GM21786 (cell line): Measurements from ENCODE around the gene DHX36.

Experiments used
- ATAC-seq: cut with Tn5 transposase; IDR thresholded peaks from one replicate; pipeline ENCODE4 v1.9.1; 2021; ENCODE audit not compliant: unreplicated experiment

Gene DHX36

GRCh38 chr3:154294016-154294415, 30.3 kb downstream of the DHX36 start:
- ATAC-seq: no peak

GRCh38 chr3:154290187-154290586, 34.1 kb downstream of the DHX36 start:
- ATAC-seq: no peak

GRCh38 chr3:154285221-154285620, 39.1 kb downstream of the DHX36 start:
- ATAC-seq: no peak

- no peak for ATAC-seq
Observed at GRCh38 chr3:154280161-154280560, 44.1 kb downstream of the DHX36 start.

DNA sequence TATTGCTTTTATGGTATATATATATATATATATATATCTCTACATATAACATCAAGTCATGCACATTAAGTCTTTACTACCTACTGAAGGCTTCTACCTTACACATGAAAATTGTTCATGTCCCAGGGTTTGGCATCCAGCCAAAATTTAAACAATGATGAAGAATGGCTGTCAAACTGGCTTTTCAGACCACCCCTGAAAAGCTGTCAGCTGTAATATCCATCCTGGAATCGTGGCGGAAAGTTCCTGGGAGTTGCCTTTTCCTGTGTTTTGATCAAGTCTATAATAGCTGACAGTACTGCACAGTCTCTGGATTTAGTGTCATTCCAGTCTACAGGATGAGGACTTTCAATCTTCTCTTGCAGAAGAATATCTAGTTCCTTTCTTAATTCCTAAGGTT, 48.3 kb downstream of the DHX36 start:
- ATAC-seq: no peak

DNA sequence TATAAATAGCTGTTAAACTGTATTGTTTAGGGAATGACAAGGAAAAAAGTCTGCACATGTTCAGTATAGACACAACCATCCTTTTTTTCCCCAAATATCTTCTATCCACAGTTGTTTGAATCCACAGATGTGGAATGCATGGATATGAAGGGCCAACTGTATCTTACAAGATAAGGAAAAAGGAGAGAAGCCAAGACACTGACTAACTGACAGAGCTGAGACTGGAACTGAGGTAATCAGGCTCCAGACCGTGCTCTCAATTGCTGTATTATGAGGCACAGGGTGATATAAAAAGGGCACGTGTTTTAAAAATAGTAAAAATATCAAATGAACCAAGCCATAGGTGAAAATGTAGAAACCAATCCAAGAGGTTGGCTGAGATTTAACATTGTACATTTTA, 49.0 kb downstream of the DHX36 start:
- ATAC-seq: no peak

DNA sequence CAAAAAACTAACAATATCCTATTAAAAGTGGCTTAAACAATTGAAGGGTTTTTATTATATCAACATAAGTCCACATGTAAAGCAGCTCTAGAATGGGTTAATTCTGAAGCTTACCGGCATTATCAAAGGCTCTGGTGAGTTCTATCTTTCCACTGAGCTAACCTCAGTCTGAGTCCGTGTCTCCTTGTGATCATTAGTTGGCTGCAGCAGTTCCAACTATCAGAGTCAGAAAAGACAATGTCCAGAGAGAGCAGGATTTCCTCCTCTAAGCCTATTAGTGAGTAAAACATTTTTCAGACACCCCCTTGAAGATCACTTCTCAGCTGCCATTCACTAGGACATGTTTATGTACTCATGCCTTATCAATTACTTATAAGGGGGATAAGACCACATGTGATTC, 49.9 kb downstream of the DHX36 start:
- no peak for ATAC-seq

DNA sequence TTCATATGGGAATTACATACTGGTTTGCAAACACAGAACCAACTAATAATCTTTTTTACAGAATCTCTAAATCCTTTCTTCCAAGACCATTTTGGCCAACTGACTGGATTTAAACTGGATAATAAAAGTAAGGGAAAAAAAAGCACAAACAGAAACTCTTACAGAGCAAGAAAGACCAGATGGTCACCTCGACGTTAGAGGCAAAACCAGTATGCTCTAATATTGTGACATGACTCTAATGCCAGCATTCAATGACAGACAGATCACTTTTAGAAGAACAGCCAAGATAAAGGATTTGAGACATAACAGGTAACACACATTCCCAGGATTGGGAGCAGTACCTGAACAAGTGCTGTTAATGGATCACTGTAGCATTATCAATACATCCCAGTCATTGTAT, 50.9 kb downstream of the DHX36 start:
- ATAC-seq: no peak

GRCh38 chr3:154254527-154254926, 69.8 kb downstream of the DHX36 start:
- no peak for ATAC-seq

DNA sequence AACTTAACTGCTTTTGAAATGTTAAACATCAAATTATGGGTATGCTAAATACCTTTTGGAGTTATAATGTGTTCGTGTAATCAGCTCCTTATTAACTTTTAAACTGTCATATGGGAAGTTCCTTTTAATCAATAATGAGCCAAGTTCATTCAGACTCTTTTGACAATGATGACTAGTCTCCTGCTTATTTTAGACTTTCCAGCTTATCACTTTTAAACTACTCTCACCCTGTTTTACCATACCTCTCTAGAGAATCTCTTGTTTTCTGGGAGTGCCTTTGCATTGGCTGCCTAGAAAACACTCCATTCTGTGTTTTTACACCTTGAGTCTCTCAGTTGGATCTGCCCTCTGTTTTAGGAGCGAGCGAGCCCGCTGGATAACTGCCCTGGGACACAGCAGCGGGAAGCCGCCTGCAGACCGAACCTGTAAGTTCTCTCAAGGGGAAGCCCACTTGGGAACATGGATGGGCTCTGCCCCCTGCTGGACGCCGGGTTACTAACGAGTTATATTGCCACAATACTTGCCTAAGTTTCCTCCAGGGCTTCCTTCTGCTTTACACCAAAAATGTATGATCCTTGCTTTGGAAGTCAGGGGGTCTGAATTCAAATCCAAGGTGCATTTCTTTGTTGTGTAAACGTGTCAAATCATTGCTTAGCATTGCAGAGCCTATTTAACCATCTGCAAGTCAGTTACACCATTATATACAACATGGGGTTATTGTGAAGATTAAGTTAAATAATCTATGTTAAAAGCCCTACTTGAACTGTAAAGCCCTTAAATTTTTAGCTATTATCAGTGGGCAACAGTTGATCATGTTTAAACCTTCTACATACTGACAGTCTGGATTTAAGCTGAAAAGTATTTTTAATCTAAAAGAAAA, 71.3 kb downstream of the DHX36 start:
- peak; percentile 99 for ATAC-seq

GRCh38 chr3:154251610-154252009, 72.7 kb downstream of the DHX36 start:
- no peak for ATAC-seq

- no peak for ATAC-seq
Observed at GRCh38 chr3:154250291-154250690, 74.0 kb downstream of the DHX36 start.

- ATAC-seq: no peak
Observed at GRCh38 chr3:154247806-154248415, 76.4 kb downstream of the DHX36 start.

GRCh38 chr3:154244644-154245043, 79.6 kb downstream of the DHX36 start:
- ATAC-seq: no peak

DNA sequence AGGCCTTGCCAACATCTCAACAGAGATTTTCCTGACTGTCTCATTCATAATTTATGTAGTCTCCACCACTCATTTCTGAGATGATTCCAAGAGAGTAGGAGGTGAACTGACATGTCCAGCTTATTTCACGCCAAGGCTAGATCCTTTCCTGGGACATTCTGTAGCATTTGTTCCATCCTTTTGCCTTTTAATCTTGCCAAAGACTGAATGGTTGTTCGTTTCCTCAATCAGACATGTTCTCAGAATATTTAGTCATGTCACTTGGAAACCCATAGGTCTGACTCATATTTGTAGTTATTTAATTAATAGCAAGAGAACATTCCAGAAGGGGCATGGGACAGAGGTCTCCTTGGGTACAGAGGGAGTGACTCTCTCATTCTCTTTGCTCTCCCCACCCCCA, 80.9 kb downstream of the DHX36 start:
- no peak for ATAC-seq

DNA sequence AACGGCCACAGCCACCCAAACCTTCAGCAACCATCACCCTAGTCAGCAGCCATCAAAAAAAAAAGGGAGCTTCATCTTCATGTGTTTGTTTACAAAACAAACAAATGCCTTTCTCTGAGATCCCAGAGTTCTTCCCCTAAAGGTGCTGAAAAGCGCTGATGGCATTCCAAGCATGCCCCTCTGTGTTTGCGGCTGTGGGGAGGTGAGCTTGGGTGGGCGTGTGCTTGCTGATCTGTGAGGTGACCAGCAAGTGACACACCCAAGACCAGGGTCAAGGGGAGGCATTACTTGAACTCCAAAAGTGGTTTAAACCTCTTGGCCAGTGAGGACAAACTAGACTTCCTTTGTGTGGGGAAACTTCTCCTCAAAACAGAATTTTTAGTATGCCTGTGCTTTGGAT, 81.5 kb downstream of the DHX36 start:
- ATAC-seq: no peak

- no peak for ATAC-seq
Observed at GRCh38 chr3:154241496-154241895, 82.8 kb downstream of the DHX36 start.

DNA sequence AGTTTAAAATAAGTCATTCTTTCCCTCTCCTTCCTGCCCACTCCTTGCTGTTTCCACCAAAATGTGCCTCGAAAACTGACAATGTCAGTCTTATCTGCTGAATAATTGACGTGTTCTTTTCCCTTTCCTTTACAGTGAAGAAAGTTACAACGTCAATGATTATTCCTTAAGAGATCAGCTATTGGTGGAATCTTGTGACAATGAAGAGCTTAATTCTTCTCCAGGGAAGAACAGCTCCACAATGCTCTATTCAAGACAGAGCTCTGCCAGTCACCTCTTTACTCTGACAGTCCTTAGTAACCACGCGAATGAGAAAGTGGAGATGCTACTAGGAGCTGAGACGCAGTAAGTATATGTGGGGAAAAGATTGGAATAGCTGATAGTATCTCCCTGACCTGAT, 84.1 kb downstream of the DHX36 start:
- ATAC-seq: no peak

DNA sequence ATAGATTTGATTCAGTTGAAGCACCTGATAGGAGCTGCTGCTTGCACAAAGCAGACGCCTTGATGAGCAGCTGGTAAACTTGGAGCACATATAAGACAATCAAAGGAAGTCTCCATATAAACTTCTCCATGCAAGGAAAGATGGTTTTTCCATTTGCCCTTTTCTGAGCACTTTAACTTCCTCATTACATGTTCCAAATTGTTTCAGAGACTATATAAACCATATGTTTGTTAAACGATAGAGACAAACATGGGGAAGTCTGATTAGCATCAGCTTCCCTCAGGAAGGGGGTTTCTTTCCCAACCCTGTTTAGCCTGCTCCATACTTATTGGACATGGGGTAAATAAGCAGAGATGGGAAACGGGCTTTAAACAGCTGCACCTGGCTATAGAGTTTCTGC, 88.0 kb downstream of the DHX36 start:
- no peak for ATAC-seq

DNA sequence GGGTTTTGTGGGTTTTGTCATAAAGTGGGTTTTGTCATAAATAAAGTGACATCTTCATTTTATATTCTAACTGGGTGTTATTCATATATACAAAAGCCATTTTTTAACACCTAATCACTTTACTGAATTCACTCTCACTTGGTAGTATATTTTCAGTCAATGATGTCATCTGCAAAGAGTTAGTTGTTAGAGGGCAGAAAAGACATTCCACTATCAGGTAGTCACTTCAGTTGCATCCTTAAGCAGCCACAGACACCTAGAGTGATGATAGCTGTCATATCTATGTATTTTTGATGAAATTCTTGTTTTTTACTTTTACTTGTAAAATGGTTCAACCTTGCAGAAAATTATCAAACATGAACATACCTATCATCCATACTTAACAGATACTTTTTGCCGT, 89.0 kb downstream of the DHX36 start:
- no peak for ATAC-seq

GRCh38 chr3:154229217-154229590, 95.1 kb downstream of the DHX36 start:
- no peak for ATAC-seq

DNA sequence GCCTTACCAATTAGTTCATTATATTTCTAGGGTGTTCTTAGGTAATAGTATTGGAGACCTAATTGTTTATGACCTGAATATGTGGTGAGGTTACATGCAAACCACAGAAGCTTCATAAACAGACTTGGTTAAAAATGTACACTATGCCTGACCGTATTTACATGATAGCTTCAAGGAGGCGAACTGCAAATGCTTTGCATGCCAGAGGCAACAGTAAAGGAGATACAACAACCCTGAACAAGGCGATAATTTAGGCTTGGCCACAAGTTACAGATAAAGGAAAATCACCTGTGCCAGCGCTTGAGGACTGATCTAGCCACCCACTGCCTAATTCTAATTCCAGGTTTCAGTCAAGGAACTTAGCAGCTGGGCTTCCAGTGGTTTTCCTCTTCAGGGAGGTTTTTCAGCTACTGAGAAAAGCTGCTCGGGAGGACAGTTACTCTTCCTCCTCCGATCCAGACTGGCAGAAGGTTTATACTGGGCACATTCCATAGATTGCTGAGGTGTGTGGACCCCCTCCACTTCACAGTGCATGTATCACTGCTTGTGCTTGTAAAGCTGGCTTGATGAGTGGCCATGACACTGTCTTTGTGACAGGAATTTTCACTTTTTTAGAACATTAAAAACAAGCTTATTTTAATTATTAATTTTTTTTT, 95.6 kb downstream of the DHX36 start:
- no peak for ATAC-seq
